GM12878 (cell line): ENCODE results near the gene DYNC2H1.

Source experiments
- CTCF ChIP-seq, 3 experiments: IDR thresholded peaks in 2 of 3; conservative IDR thresholded peaks in 1 of 3; 2 replicates each; pipeline ENCODE4 v1.5.1; 2011; ENCODE audit warnings: low read depth in 3 of 3, low read length in 3 of 3, mild to moderate bottlenecking in 3 of 3, control low read depth in 2 of 3, moderate library complexity in 2 of 3, inconsistent platforms in 1 of 3, mixed read lengths in 1 of 3; ENCODE audit not compliant: control insufficient read depth in 2 of 3, insufficient read depth in 1 of 3; ENCODE audit errors: extremely low read depth in 1 of 3
- ETV6 ChIP-seq, 2 experiments: fragments of 450-650 bp in 1 of 2; IDR thresholded peaks in 1 of 2; conservative IDR thresholded peaks in 1 of 2; 2 replicates each; pipeline ENCODE4 v1.6.1; 2014; ENCODE audit warnings: antibody characterized with exemption in 1 of 2, borderline replicate concordance in 1 of 2, low read depth in 1 of 2, mild to moderate bottlenecking in 1 of 2, moderate library complexity in 1 of 2
- EZH2 ChIP-seq: IDR thresholded peaks from 2 replicates; pipeline ENCODE4 v1.6.1; 2012; ENCODE audit warnings: low read depth, mild to moderate bottlenecking, control low read depth, inconsistent platforms, low read length, borderline replicate concordance; ENCODE audit not compliant: control insufficient read depth
- HDAC2 ChIP-seq: fragments of 200-600 bp; sonication (generic); IDR thresholded peaks from 2 replicates; pipeline ENCODE4 v1.6.1; 2017
- NFXL1 ChIP-seq: fragments of 450-650 bp; IDR thresholded peaks from 2 replicates; pipeline ENCODE4 v1.6.1; 2017; ENCODE audit warnings: antibody characterized with exemption, mild to moderate bottlenecking, borderline replicate concordance
- PBX3 ChIP-seq: IDR thresholded peaks from 2 replicates; pipeline ENCODE4 v1.6.1; 2011; ENCODE audit warnings: mild to moderate bottlenecking, low read depth, low read length, moderate library complexity; ENCODE audit not compliant: insufficient replicate concordance
- PML ChIP-seq: IDR thresholded peaks from 2 replicates; pipeline ENCODE4 v1.6.1; 2012; ENCODE audit warnings: low read length, inconsistent platforms
- POLR2A ChIP-seq: IDR thresholded peaks from 2 replicates; pipeline ENCODE4 v1.6.1; 2011; ENCODE audit warnings: low read depth, mild to moderate bottlenecking, low read length
- SIN3A ChIP-seq: IDR thresholded peaks from 2 replicates; pipeline ENCODE4 v1.6.1; 2012; ENCODE audit warnings: low read depth, low read length, improper control_type of control experiment
- SMC3 ChIP-seq: IDR thresholded peaks from 2 replicates; pipeline ENCODE4 v1.6.1; 2011; ENCODE audit warnings: low read length, improper control_type of control experiment, borderline replicate concordance
- ZNF24 ChIP-seq: fragments of 450-650 bp; IDR thresholded peaks from 2 replicates; pipeline ENCODE4 v1.6.1; 2017; ENCODE audit warnings: antibody characterized with exemption, mild to moderate bottlenecking
- ZNF592 ChIP-seq: fragments of 450-650 bp; IDR thresholded peaks from 2 replicates; pipeline ENCODE4 v1.6.1; 2017; ENCODE audit warnings: mild to moderate bottlenecking, moderate library complexity

- TF ChIP-seq SIN3A: no peak
- TF ChIP-seq SMC3: no peak
- TF ChIP-seq EZH2: no peak
- no peak for TF ChIP-seq HDAC2
- TF ChIP-seq CTCF (IDR thresholded peaks at IDR 0.05 in 2 of 3, conservative IDR thresholded peaks at IDR 0.05 in 1 of 3; ENCODE audit: control insufficient read depth in 2 of 3, extremely low read depth in 1 of 3, insufficient read depth in 1 of 3, low read depth in 3 of 3, low read length in 3 of 3): no peak
- no peak for TF ChIP-seq PML
- TF ChIP-seq PBX3: no peak
- TF ChIP-seq ZNF24: no peak
- TF ChIP-seq ZNF592: no peak
- TF ChIP-seq POLR2A: no peak
- TF ChIP-seq NFXL1: no peak
- TF ChIP-seq ETV6 (conservative IDR thresholded peaks at IDR 0.05 in 1 of 2, IDR thresholded peaks at IDR 0.05 in 1 of 2; ENCODE audit: borderline replicate concordance in 1 of 2, low read depth in 1 of 2): no peak
Measured at GRCh38 chr11:103279821-103280220, 170.6 kb downstream of the DYNC2H1 start.
